ENCODE results near the gene SLC25A4. TPM values are rescaled to one million over a fixed set of nuclear protein-coding genes. Genes with fewer than 3 reads are reported as not detected.

Gene SLC25A4
- total RNA-seq, 1 donor from 2014 or later = 32.0 TPM

- Mint-ChIP-seq H3K4me3 (ENCODE audit: unreplicated experiment) (no peak overlapping the region), H3K36me3 (ENCODE audit: low read depth, unreplicated experiment) (no peaks in the 10 kb centered on the region), H3K27ac (ENCODE audit: unreplicated experiment) (no peak overlapping the region), H3K9me3 (ENCODE audit: unreplicated experiment) (no peaks in the 10 kb centered on the region), H3K27me3 (ENCODE audit: low read depth, unreplicated experiment) (peaks cover 4% of the 10 kb centered on the region), H3K4me1 (ENCODE audit: low read depth, unreplicated experiment) (peaks cover 7% of the 10 kb centered on the region)
- H2AFZ ChIP-seq (ENCODE audit: low read depth, low read length) = no peak overlapping the region
- H3K27me3 ChIP-seq (ENCODE audit: insufficient read depth, low read length) = no peaks in the 10 kb centered on the region
- H3K79me2 ChIP-seq (ENCODE audit: insufficient read depth, low read length) = no peaks in the 10 kb centered on the region
- TF ChIP-seq, protein P1, sequence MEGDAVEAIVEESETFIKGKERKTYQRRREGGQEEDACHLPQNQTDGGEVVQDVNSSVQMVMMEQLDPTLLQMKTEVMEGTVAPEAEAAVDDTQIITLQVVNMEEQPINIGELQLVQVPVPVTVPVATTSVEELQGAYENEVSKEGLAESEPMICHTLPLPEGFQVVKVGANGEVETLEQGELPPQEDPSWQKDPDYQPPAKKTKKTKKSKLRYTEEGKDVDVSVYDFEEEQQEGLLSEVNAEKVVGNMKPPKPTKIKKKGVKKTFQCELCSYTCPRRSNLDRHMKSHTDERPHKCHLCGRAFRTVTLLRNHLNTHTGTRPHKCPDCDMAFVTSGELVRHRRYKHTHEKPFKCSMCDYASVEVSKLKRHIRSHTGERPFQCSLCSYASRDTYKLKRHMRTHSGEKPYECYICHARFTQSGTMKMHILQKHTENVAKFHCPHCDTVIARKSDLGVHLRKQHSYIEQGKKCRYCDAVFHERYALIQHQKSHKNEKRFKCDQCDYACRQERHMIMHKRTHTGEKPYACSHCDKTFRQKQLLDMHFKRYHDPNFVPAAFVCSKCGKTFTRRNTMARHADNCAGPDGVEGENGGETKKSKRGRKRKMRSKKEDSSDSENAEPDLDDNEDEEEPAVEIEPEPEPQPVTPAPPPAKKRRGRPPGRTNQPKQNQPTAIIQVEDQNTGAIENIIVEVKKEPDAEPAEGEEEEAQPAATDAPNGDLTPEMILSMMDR (IDR thresholded peaks at IDR 0.05; ENCODE audit: insufficient read depth, low read depth, low read length) = no peak
- no peak for TF ChIP-seq EZH2 (IDR thresholded peaks at IDR 0.05; ENCODE audit: insufficient read depth, low read length)
- no peak overlapping the region for H3K9ac ChIP-seq (ENCODE audit: low read length)
- no peaks in the 10 kb centered on the region for H3K36me3 ChIP-seq (ENCODE audit: insufficient read depth, low read length)
- no peak overlapping the region for H3K4me2 ChIP-seq (ENCODE audit: low read length)
- H3K4me1 ChIP-seq (ENCODE audit: insufficient read depth, low read length) = peaks cover 8% of the 10 kb centered on the region
- H3K4me3 ChIP-seq (ENCODE audit: insufficient read depth, low read depth, low read length) = no peak overlapping the region
- H3K9me3 ChIP-seq (ENCODE audit: insufficient read depth, low read depth, low read length) = no peaks in the 10 kb centered on the region
- H4K20me1 ChIP-seq (ENCODE audit: insufficient read depth, low read length) = no peaks in the 10 kb centered on the region
- no peak for FAIRE-seq
- no peak for DNase-seq (ENCODE audit: low read depth)
- no peak overlapping the region for H3K27ac ChIP-seq (ENCODE audit: low read depth, low read length)
Measured at GRCh38 chr4:185108185-185108584, 34.9 kb upstream of the SLC25A4 start.

DNA sequence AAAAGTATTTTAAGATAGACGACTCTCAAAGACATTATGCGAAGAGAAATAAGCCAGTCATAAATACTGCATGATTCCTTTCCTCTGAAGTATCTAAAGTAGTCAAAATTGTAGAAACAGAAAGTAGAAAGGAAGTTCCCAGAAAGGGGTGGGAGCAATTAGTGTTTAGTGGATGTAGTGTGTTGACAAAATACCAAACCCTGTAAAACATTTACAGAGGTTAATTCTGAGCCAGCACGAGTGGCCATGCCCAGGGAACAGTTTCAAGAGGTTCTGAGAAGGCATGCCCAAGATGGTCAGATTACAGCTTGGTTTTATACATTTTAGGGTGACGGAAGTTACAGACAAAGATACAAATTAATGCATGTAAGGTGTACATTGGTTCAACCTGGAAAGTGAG is 34.4 kb upstream of the SLC25A4 start:
- DNase-seq (ENCODE audit: low read depth) = no peak
- no peaks in the 10 kb centered on the region for H3K36me3 Mint-ChIP-seq (ENCODE audit: low read depth, unreplicated experiment)
- H3K4me1 Mint-ChIP-seq (ENCODE audit: low read depth, unreplicated experiment) = peaks cover 7% of the 10 kb centered on the region
- no peak for FAIRE-seq
- Histone ChIP-seq H3K4me3 (ENCODE audit: insufficient read depth, low read depth, low read length) (no peak overlapping the region), H2AFZ (ENCODE audit: low read depth, low read length) (no peak overlapping the region), H4K20me1 (ENCODE audit: insufficient read depth, low read length) (no peaks in the 10 kb centered on the region), H3K4me2 (ENCODE audit: low read length) (no peak overlapping the region), H3K9ac (ENCODE audit: low read length) (no peak overlapping the region), H3K27ac (ENCODE audit: low read depth, low read length) (no peak overlapping the region), H3K4me1 (ENCODE audit: insufficient read depth, low read length) (peaks cover 8% of the 10 kb centered on the region), H3K9me3 (ENCODE audit: insufficient read depth, low read depth, low read length) (no peaks in the 10 kb centered on the region), H3K36me3 (ENCODE audit: insufficient read depth, low read length) (no peaks in the 10 kb centered on the region), H3K27me3 (ENCODE audit: insufficient read depth, low read length) (no peaks in the 10 kb centered on the region), H3K79me2 (ENCODE audit: insufficient read depth, low read length) (no peaks in the 10 kb centered on the region)
- H3K27ac Mint-ChIP-seq (ENCODE audit: unreplicated experiment) = no peak overlapping the region
- TF ChIP-seq EZH2 (IDR thresholded peaks at IDR 0.05; ENCODE audit: insufficient read depth, low read length) = no peak
- TF ChIP-seq, protein P1 (IDR thresholded peaks at IDR 0.05; ENCODE audit: insufficient read depth, low read depth, low read length) = no peak
- peaks cover 4% of the 10 kb centered on the region for H3K27me3 Mint-ChIP-seq (ENCODE audit: low read depth, unreplicated experiment)
- no peaks in the 10 kb centered on the region for H3K9me3 Mint-ChIP-seq (ENCODE audit: unreplicated experiment)
- H3K4me3 Mint-ChIP-seq (ENCODE audit: unreplicated experiment) = no peak overlapping the region

- H3K4me1 ChIP-seq (ENCODE audit: insufficient read depth, low read length) = peaks cover 8% of the 10 kb centered on the region
- no peaks in the 10 kb centered on the region for H4K20me1 ChIP-seq (ENCODE audit: insufficient read depth, low read length)
- peaks cover 4% of the 10 kb centered on the region for H3K27me3 Mint-ChIP-seq (ENCODE audit: low read depth, unreplicated experiment)
- no peaks in the 10 kb centered on the region for H3K79me2 ChIP-seq (ENCODE audit: insufficient read depth, low read length)
- no peak overlapping the region for H3K27ac Mint-ChIP-seq (ENCODE audit: unreplicated experiment)
- TF ChIP-seq, protein P1 (IDR thresholded peaks at IDR 0.05; ENCODE audit: insufficient read depth, low read depth, low read length) = no peak
- TF ChIP-seq EZH2 (IDR thresholded peaks at IDR 0.05; ENCODE audit: insufficient read depth, low read length) = no peak
- H2AFZ ChIP-seq (ENCODE audit: low read depth, low read length) = no peak overlapping the region
- H3K4me3 ChIP-seq (ENCODE audit: insufficient read depth, low read depth, low read length) = no peak overlapping the region
- H3K4me3 Mint-ChIP-seq (ENCODE audit: unreplicated experiment) = no peak overlapping the region
- DNase-seq (ENCODE audit: low read depth) (no peak), FAIRE-seq (no peak)
- peaks cover 7% of the 10 kb centered on the region for H3K4me1 Mint-ChIP-seq (ENCODE audit: low read depth, unreplicated experiment)
- H3K4me2 ChIP-seq (ENCODE audit: low read length) = no peak overlapping the region
- H3K9me3 ChIP-seq (ENCODE audit: insufficient read depth, low read depth, low read length) = no peaks in the 10 kb centered on the region
- H3K9ac ChIP-seq (ENCODE audit: low read length) = no peak overlapping the region
- H3K27ac ChIP-seq (ENCODE audit: low read depth, low read length) = no peak overlapping the region
- H3K36me3 ChIP-seq (ENCODE audit: insufficient read depth, low read length) = no peaks in the 10 kb centered on the region
- no peaks in the 10 kb centered on the region for H3K27me3 ChIP-seq (ENCODE audit: insufficient read depth, low read length)
- no peaks in the 10 kb centered on the region for H3K36me3 Mint-ChIP-seq (ENCODE audit: low read depth, unreplicated experiment)
- no peaks in the 10 kb centered on the region for H3K9me3 Mint-ChIP-seq (ENCODE audit: unreplicated experiment)
Measured at GRCh38 chr4:185109736-185110135, 33.3 kb upstream of the SLC25A4 start.
